Suprapubic skin (tissue), 4 donors: Measurements from ENCODE around the gene TEX14.

Source experiments
- POLR2A ChIP-seq, 2 donors: fragments of 450-650 bp; IDR thresholded peaks; one replicate each; pipeline ENCODE4 v1.6.1; 2017; ENCODE audit warnings: antibody characterized with exemption in 2 of 2, mild to moderate bottlenecking in 2 of 2, moderate library complexity in 2 of 2
- POLR2AphosphoS5 ChIP-seq, 3 donors: sonication (generic); formaldehyde crosslinking; IDR thresholded peaks; one replicate each; pipeline ENCODE4 v1.6.1; 2017; ENCODE audit warnings: antibody characterized with exemption in 3 of 3
- TF ChIP-seq, protein P1 (sequence below), 2 donors: fragments of 200-600 bp in 1 of 2; fragments of 450-650 bp in 1 of 2; sonication (generic) in 1 of 2; IDR thresholded peaks; one replicate each; pipeline ENCODE4 v1.5.1; 2016 to 2019; ENCODE audit warnings: antibody characterized with exemption in 2 of 2, mild to moderate bottlenecking in 1 of 2, moderate library complexity in 1 of 2

DNA sequence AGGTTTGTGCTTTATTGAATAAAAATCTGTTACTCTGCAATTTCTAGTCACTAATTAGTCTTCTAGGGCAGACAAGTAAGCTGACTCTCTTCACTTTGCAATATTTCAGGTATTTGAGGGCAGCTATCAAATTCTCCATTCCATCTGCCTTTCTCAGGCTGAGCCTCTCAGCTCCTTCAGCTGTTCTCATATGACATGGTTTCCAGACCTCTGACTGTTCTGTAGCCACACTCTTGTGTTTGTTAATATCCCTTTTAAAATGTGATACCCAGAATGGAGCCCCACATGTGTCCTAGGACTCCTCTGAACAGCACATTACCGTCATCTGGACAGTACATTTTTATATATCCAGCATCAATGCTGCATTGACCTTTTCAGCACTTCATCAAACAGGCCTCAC, 131.3 kb downstream of the TEX14 start:
- TF ChIP-seq, protein P1, sequence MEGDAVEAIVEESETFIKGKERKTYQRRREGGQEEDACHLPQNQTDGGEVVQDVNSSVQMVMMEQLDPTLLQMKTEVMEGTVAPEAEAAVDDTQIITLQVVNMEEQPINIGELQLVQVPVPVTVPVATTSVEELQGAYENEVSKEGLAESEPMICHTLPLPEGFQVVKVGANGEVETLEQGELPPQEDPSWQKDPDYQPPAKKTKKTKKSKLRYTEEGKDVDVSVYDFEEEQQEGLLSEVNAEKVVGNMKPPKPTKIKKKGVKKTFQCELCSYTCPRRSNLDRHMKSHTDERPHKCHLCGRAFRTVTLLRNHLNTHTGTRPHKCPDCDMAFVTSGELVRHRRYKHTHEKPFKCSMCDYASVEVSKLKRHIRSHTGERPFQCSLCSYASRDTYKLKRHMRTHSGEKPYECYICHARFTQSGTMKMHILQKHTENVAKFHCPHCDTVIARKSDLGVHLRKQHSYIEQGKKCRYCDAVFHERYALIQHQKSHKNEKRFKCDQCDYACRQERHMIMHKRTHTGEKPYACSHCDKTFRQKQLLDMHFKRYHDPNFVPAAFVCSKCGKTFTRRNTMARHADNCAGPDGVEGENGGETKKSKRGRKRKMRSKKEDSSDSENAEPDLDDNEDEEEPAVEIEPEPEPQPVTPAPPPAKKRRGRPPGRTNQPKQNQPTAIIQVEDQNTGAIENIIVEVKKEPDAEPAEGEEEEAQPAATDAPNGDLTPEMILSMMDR (IDR thresholded peaks at IDR 0.05): no peak
- TF ChIP-seq POLR2A (IDR thresholded peaks at IDR 0.05) (no peak), POLR2AphosphoS5 (IDR thresholded peaks at IDR 0.05) (no peak)
